Chondrocyte (in vitro differentiated cells): ENCODE data around the gene QRFP. TPM values are rescaled to one million over a fixed set of nuclear protein-coding genes. Genes with fewer than 3 reads are reported as not detected.

Experiments used
- DNase-seq: peaks from one replicate; pipeline ENCODE4 v3.0.0; 2021; ENCODE audit warnings: mixed read lengths, low spot score
- H3K27ac Mint-ChIP-seq: one replicate; pipeline ENCODE4 v1.8.0; 2021; ENCODE audit warnings: mild to moderate bottlenecking, moderate library complexity, mixed read lengths; ENCODE audit not compliant: unreplicated experiment
- H3K27me3 Mint-ChIP-seq: 2 replicates; pipeline ENCODE4 v1.8.0; 2021; ENCODE audit warnings: low read depth, mixed read lengths
- H3K36me3 Mint-ChIP-seq: 2 replicates; pipeline ENCODE4 v1.8.0; 2021; ENCODE audit warnings: low read depth, mixed read lengths
- H3K4me1 Mint-ChIP-seq: 2 replicates; pipeline ENCODE4 v1.8.0; 2021; ENCODE audit warnings: low read depth, mild to moderate bottlenecking, mixed read lengths
- H3K4me3 Mint-ChIP-seq: one replicate; pipeline ENCODE4 v1.8.0; 2021; ENCODE audit warnings: mild to moderate bottlenecking, moderate library complexity, mixed read lengths; ENCODE audit not compliant: unreplicated experiment
- H3K9me3 Mint-ChIP-seq: 2 replicates; pipeline ENCODE4 v1.8.0; 2021; ENCODE audit warnings: low read depth, mixed read lengths
- total RNA-seq: library from RNA; stranded (reverse); gene quantifications from 3 replicates; pipeline ENCODE4 v1.2.1, GENCODE V29; 2021
- TF ChIP-seq, protein P1 (sequence below): fragments of 200-600 bp; sonication (generic); IDR thresholded peaks from 2 replicates; pipeline ENCODE4 v1.5.0; 2021; ENCODE audit warnings: antibody characterized with exemption, mild to moderate bottlenecking, moderate library complexity

Gene QRFP
- total RNA-seq, 1 donor from 2014 or later: not detected

DNA sequence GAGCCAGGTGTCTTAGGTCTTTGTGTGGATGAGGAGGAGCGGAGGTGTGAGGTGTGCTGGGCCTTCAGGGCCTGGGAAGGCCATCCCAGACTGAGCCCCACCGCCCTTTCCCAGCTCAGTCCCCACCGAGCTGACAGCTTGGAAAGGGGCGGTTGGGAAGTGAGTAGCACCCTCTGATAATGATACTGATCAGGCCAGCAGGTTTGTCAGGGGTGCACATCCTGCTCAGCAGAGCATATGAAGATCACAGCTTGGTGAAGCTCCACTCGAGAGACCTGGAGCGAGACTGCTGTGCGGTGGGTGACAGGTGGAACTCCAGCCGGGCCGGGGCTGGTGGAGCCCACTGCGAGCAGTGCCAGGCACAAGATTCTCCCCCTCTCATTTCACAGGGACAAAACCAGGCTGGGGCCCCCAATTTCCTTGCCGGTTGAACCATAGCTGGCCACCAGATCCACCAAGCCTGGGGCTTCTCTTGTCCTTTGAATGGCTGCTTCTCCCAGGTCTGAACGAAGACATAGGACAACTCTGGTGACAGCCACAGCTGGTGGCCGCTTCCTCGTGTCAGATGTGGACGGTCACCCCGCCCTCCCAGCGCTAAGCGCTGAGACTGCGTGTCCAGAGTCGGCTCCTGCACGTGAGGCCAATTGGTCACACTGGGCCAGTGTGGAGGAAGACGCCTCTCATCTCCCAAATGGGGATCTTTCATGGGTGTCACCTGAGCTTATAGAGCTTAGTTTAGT is 8.3 kb downstream of the QRFP start:
- Mint-ChIP-seq H3K4me3 (no peak overlapping the region), H3K27ac (no peak overlapping the region), H3K27me3 (no peaks in the 10 kb centered on the region), H3K4me1 (peaks cover 8% of the 10 kb centered on the region), H3K9me3 (no peaks in the 10 kb centered on the region), H3K36me3 (peaks cover 31% of the 10 kb centered on the region)
- TF ChIP-seq, protein P1, sequence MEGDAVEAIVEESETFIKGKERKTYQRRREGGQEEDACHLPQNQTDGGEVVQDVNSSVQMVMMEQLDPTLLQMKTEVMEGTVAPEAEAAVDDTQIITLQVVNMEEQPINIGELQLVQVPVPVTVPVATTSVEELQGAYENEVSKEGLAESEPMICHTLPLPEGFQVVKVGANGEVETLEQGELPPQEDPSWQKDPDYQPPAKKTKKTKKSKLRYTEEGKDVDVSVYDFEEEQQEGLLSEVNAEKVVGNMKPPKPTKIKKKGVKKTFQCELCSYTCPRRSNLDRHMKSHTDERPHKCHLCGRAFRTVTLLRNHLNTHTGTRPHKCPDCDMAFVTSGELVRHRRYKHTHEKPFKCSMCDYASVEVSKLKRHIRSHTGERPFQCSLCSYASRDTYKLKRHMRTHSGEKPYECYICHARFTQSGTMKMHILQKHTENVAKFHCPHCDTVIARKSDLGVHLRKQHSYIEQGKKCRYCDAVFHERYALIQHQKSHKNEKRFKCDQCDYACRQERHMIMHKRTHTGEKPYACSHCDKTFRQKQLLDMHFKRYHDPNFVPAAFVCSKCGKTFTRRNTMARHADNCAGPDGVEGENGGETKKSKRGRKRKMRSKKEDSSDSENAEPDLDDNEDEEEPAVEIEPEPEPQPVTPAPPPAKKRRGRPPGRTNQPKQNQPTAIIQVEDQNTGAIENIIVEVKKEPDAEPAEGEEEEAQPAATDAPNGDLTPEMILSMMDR: no peak
- no peak for DNase-seq

DNA sequence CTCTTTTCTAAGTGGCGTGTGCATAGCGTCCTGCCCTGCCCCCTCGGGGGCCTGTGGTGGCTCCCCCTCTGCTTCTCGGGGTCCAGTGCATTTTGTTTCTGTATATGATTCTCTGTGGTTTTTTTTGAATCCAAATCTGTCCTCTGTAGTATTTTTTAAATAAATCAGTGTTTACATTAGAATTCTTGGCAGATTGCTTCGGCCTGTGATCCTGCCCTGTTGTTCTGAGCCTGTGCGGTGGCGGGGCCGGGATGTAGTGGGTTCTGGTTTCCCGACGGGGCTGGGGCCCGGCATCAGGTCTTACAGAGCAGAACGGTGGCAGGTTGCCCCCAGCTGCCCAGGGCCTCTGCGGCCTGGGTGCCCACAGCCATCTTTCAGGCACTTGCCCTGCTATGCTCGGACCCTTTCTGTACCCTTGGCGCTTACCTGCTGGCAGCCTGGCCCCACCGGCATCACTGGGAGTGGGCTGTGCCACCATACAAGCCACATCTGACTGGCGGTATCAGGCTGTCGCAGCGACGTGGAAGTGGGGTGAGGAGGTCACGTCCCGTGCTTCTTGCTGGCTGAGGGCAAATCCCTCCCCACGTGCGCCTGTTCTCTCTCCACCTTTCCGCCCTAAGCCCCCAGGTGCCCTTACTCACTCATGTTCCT is 9.0 kb downstream of the QRFP start:
- Mint-ChIP-seq H3K9me3 (no peaks in the 10 kb centered on the region), H3K27me3 (no peaks in the 10 kb centered on the region), H3K36me3 (peaks cover 28% of the 10 kb centered on the region), H3K4me3 (no peak overlapping the region), H3K27ac (peak overlapping the region; percentile 22), H3K4me1 (peaks cover 8% of the 10 kb centered on the region)
- DNase-seq: no peak
- TF ChIP-seq, protein P1: no peak

DNA sequence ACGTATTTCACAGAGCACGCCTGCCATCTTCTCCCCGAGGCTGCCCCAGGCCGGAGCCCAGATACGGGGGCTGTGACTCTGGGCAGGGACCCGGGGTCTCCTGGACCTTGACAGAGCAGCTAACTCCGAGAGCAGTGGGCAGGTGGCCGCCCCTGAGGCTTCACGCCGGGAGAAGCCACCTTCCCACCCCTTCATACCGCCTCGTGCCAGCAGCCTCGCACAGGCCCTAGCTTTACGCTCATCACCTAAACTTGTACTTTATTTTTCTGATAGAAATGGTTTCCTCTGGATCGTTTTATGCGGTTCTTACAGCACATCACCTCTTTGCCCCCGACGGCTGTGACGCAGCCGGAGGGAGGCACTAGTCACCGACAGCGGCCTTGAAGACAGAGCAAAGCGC is 9.6 kb downstream of the QRFP start:
- Mint-ChIP-seq H3K4me3 (no peak overlapping the region), H3K27ac (peak overlapping the region; percentile 22), H3K36me3 (peaks cover 27% of the 10 kb centered on the region), H3K4me1 (peaks cover 8% of the 10 kb centered on the region), H3K27me3 (no peaks in the 10 kb centered on the region), H3K9me3 (no peaks in the 10 kb centered on the region)
- TF ChIP-seq, protein P1: no peak
- no peak for DNase-seq

DNA sequence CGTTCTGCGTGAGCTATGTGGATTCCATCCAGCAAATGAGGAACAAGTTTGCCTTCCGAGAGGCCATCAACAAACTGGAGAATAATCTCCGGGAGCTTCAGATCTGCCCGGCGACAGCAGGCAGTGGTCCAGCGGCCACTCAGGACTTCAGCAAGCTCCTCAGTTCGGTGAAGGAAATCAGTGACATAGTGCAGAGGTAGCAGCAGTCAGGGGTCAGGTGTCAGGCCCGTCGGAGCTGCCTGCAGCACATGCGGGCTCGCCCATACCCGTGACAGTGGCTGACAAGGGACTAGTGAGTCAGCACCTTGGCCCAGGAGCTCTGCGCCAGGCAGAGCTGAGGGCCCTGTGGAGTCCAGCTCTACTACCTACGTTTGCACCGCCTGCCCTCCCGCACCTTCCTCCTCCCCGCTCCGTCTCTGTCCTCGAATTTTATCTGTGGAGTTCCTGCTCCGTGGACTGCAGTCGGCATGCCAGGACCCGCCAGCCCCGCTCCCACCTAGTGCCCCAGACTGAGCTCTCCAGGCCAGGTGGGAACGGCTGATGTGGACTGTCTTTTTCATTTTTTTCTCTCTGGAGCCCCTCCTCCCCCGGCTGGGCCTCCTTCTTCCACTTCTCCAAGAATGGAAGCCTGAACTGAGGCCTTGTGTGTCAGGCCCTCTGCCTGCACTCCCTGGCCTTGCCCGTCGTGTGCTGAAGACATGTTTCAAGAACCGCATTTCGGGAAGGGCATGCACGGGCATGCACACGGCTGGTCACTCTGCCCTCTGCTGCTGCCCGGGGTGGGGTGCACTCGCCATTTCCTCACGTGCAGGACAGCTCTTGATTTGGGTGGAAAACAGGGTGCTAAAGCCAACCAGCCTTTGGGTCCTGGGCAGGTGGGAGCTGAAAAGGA is 10.9 kb downstream of the QRFP start:
- no peak overlapping the region for H3K27ac Mint-ChIP-seq

More for the DNA sequence above, 10.9 kb downstream of the QRFP start:
- H3K9me3 Mint-ChIP-seq: no peaks in the 10 kb centered on the region
- peaks cover 8% of the 10 kb centered on the region for H3K4me1 Mint-ChIP-seq
- H3K36me3 Mint-ChIP-seq: peaks cover 35% of the 10 kb centered on the region
- DNase-seq: no peak
- TF ChIP-seq, protein P1: no peak
- no peak overlapping the region for H3K4me3 Mint-ChIP-seq
- no peaks in the 10 kb centered on the region for H3K27me3 Mint-ChIP-seq
